Dendritic cell treated with granulocyte-macrophage colony-stimulating factor and Interleukin-4, amounts not matched to agents 40 ng/mL and 50 ng/mL, for 4 days (primary cell): ENCODE measurements around the gene CAPN14.
A peak's percentile ranks its signal among the peaks of the same experiment; 100 is the strongest.

ENCODE experiments used
- H3K27ac Mint-ChIP-seq: one replicate; pipeline ENCODE4 v1.8.0; 2022; ENCODE audit warnings: mild to moderate bottlenecking, mixed read lengths
- H3K27me3 Mint-ChIP-seq: one replicate; pipeline ENCODE4 v1.8.0; 2022; ENCODE audit warnings: mild to moderate bottlenecking, mixed read lengths
- H3K36me3 Mint-ChIP-seq: one replicate; pipeline ENCODE4 v1.8.0; 2022; ENCODE audit warnings: low read depth, mixed read lengths
- H3K4me1 Mint-ChIP-seq: one replicate; pipeline ENCODE4 v1.8.0; 2022; ENCODE audit warnings: low read depth, mixed read lengths
- H3K4me3 Mint-ChIP-seq: one replicate; pipeline ENCODE4 v1.8.0; 2022; ENCODE audit warnings: mild to moderate bottlenecking, moderate library complexity, mixed read lengths
- H3K9me3 Mint-ChIP-seq: one replicate; pipeline ENCODE4 v1.8.0; 2022; ENCODE audit warnings: mixed read lengths
- intact Hi-C: fragments of 100-400 bp; cut with micrococcal nuclease; formaldehyde crosslinking; loops from one replicate; pipeline ENCODE4 v1.15.0; 2022

Gene CAPN14

GRCh38 chr2:31141443-31142085 is 75.8 kb downstream of the CAPN14 start:
- intact Hi-C loops = no loop called here
- H3K4me3 Mint-ChIP-seq = no peak overlapping the region

GRCh38 chr2:31140151-31140550 is 77.2 kb downstream of the CAPN14 start:
- H3K4me3 Mint-ChIP-seq = no peak overlapping the region
- no peaks in the 10 kb centered on the region for H3K36me3 Mint-ChIP-seq
- peaks cover 44% of the 10 kb centered on the region for H3K27me3 Mint-ChIP-seq
- intact Hi-C loops = no loop called here
- H3K9me3 Mint-ChIP-seq = no peaks in the 10 kb centered on the region
- H3K4me1 Mint-ChIP-seq = peaks cover 15% of the 10 kb centered on the region
- H3K27ac Mint-ChIP-seq = no peak overlapping the region

More at GRCh38 chr2:31141443-31142085, 75.8 kb downstream of the CAPN14 start:
- Mint-ChIP-seq H3K27me3 (peaks cover 31% of the 10 kb centered on the region), H3K9me3 (no peaks in the 10 kb centered on the region), H3K4me1 (peaks cover 15% of the 10 kb centered on the region), H3K27ac (no peak overlapping the region), H3K36me3 (no peaks in the 10 kb centered on the region)

- intact Hi-C loops = no loop called here
- Mint-ChIP-seq H3K4me3 (no peak overlapping the region), H3K27me3 (peaks cover 44% of the 10 kb centered on the region), H3K27ac (no peak overlapping the region), H3K9me3 (no peaks in the 10 kb centered on the region), H3K36me3 (no peaks in the 10 kb centered on the region), H3K4me1 (peaks cover 15% of the 10 kb centered on the region)
Measured at GRCh38 chr2:31139671-31140070, 77.6 kb downstream of the CAPN14 start.

- Mint-ChIP-seq H3K9me3 (no peaks in the 10 kb centered on the region), H3K27me3 (peaks cover 44% of the 10 kb centered on the region), H3K27ac (no peak within 1 kb of the TSS), H3K36me3 (no peaks in the 10 kb centered on the region), H3K4me1 (peaks cover 15% of the 10 kb centered on the region), H3K4me3 (peak within 1 kb of the TSS; percentile 72)
- intact Hi-C loops = no loop called here
Measured at GRCh38 chr2:31138037-31138962, 79.0 kb downstream of the CAPN14 start, which contains the start of gene GALNT14. TSS of gene GALNT14 (minus strand) at chr2:31138440. CDS start at chr2:31138086, 354 bp downstream.

GRCh38 chr2:31137211-31138036 is 79.9 kb downstream of the CAPN14 start:
- Mint-ChIP-seq H3K4me3 (peak overlapping the region; percentile 72), H3K27ac (no peak overlapping the region), H3K36me3 (no peaks in the 10 kb centered on the region), H3K9me3 (no peaks in the 10 kb centered on the region), H3K4me1 (peaks cover 15% of the 10 kb centered on the region), H3K27me3 (peaks cover 44% of the 10 kb centered on the region)
- intact Hi-C loops = no loop called here

- no peak overlapping the region for H3K27ac Mint-ChIP-seq
- peaks cover 15% of the 10 kb centered on the region for H3K4me1 Mint-ChIP-seq
- no peaks in the 10 kb centered on the region for H3K36me3 Mint-ChIP-seq
- H3K27me3 Mint-ChIP-seq = peaks cover 44% of the 10 kb centered on the region
- H3K4me3 Mint-ChIP-seq = no peak overlapping the region
- no peaks in the 10 kb centered on the region for H3K9me3 Mint-ChIP-seq
- intact Hi-C loops = no loop called here
Measured at GRCh38 chr2:31136732-31137131, 80.6 kb downstream of the CAPN14 start.

GRCh38 chr2:31136000-31136399 is 81.3 kb downstream of the CAPN14 start:
- H3K4me1 Mint-ChIP-seq = peaks cover 15% of the 10 kb centered on the region
- no peaks in the 10 kb centered on the region for H3K36me3 Mint-ChIP-seq
- H3K27me3 Mint-ChIP-seq = peaks cover 42% of the 10 kb centered on the region
- no peak overlapping the region for H3K27ac Mint-ChIP-seq
- no peak overlapping the region for H3K4me3 Mint-ChIP-seq
- no peaks in the 10 kb centered on the region for H3K9me3 Mint-ChIP-seq
- intact Hi-C loops = no loop called here

- intact Hi-C loops = no loop called here
- Mint-ChIP-seq H3K27ac (no peak overlapping the region), H3K4me1 (peaks cover 15% of the 10 kb centered on the region), H3K27me3 (peaks cover 38% of the 10 kb centered on the region), H3K4me3 (no peak overlapping the region), H3K36me3 (no peaks in the 10 kb centered on the region), H3K9me3 (no peaks in the 10 kb centered on the region)
Measured at GRCh38 chr2:31134480-31134879, 82.8 kb downstream of the CAPN14 start.

- H3K27ac Mint-ChIP-seq = no peak overlapping the region
- H3K4me3 Mint-ChIP-seq = no peak overlapping the region
- H3K27me3 Mint-ChIP-seq = peaks cover 24% of the 10 kb centered on the region
- H3K36me3 Mint-ChIP-seq = no peaks in the 10 kb centered on the region
- no peaks in the 10 kb centered on the region for H3K9me3 Mint-ChIP-seq
- intact Hi-C loops = no loop called here
- peaks cover 9% of the 10 kb centered on the region for H3K4me1 Mint-ChIP-seq
Measured at GRCh38 chr2:31132786-31133185, 84.5 kb downstream of the CAPN14 start.

GRCh38 chr2:31131871-31132270 is 85.4 kb downstream of the CAPN14 start:
- Mint-ChIP-seq H3K36me3 (no peaks in the 10 kb centered on the region), H3K9me3 (no peaks in the 10 kb centered on the region), H3K4me1 (peaks cover 3% of the 10 kb centered on the region), H3K27me3 (peaks cover 16% of the 10 kb centered on the region), H3K4me3 (no peak overlapping the region), H3K27ac (no peak overlapping the region)
- intact Hi-C loops = no loop called here

- Mint-ChIP-seq H3K9me3 (no peaks in the 10 kb centered on the region), H3K27ac (no peak overlapping the region), H3K4me3 (no peak overlapping the region), H3K27me3 (no peaks in the 10 kb centered on the region), H3K36me3 (no peaks in the 10 kb centered on the region), H3K4me1 (no peaks in the 10 kb centered on the region)
- intact Hi-C loops = no loop called here
Measured at GRCh38 chr2:31129375-31130171, 87.7 kb downstream of the CAPN14 start.

GRCh38 chr2:31127931-31128330 is 89.4 kb downstream of the CAPN14 start:
- H3K4me3 Mint-ChIP-seq = no peak overlapping the region
- no peaks in the 10 kb centered on the region for H3K4me1 Mint-ChIP-seq
- no peaks in the 10 kb centered on the region for H3K36me3 Mint-ChIP-seq
- no peaks in the 10 kb centered on the region for H3K27me3 Mint-ChIP-seq
- intact Hi-C loops = no loop called here
- H3K9me3 Mint-ChIP-seq = no peaks in the 10 kb centered on the region
- no peak overlapping the region for H3K27ac Mint-ChIP-seq
